NCI-H1417 (cell line): Measurements from ENCODE around the gene VPS11.

ENCODE experiments used
- DNase-seq, 3 experiments: peaks; one replicate each; lab custom pipeline; 2025; lab: John Stamatoyannopoulos, UW

The VPS11 gene

GRCh38 chr11:119081682-119082260, 14.2 kb downstream of the VPS11 start:
- no peak for DNase-seq

GRCh38 chr11:119084663-119085436, 17.2 kb downstream of the VPS11 start, which contains the start of gene HMBS:
Gene HMBS, plus strand, starts transcription at chr11:119084881. Its CDS starts 153 bp downstream, at chr11:119085034.
- DNase-seq, result peak; percentile 93 to 98 (median 98)

GRCh38 chr11:119085437-119085847, 17.8 kb downstream of the VPS11 start:
- DNase-seq, result no peak

GRCh38 chr11:119087123-119087522, 19.5 kb downstream of the VPS11 start:
- DNase-seq, result no peak

- DNase-seq, result no peak
Measured at GRCh38 chr11:119087747-119088241, 20.2 kb downstream of the VPS11 start.

- no peak for DNase-seq
Measured at GRCh38 chr11:119088406-119088805, 20.8 kb downstream of the VPS11 start.

GRCh38 chr11:119089319-119089718, 21.7 kb downstream of the VPS11 start:
- DNase-seq, result no peak

- peak in 1 of 3 experiments; percentile 22 for DNase-seq
Measured at GRCh38 chr11:119091178-119091577, 23.6 kb downstream of the VPS11 start.

GRCh38 chr11:119091966-119092879, 24.6 kb downstream of the VPS11 start:
- peak in 1 of 3 experiments; percentile 44 for DNase-seq

GRCh38 chr11:119092880-119093842, 25.5 kb downstream of the VPS11 start:
- DNase-seq, result peak in 1 of 3 experiments; percentile 52

GRCh38 chr11:119093942-119094815, 26.6 kb downstream of the VPS11 start:
- DNase-seq, result peak in 2 of 3 experiments; percentile 64 to 68

GRCh38 chr11:119094816-119095065, 27.1 kb downstream of the VPS11 start:
- peak in 1 of 3 experiments; percentile 60 for DNase-seq

- DNase-seq, result peak; percentile 98 to 100 (median 100)
Measured at GRCh38 chr11:119095066-119095880, 27.7 kb downstream of the VPS11 start.

- no peak for DNase-seq
Measured at GRCh38 chr11:119099711-119100110, 32.1 kb downstream of the VPS11 start.

GRCh38 chr11:119100246-119100970, 32.8 kb downstream of the VPS11 start:
- peak; percentile 9 to 18 (median 14) for DNase-seq

GRCh38 chr11:119100994-119101758, 33.6 kb downstream of the VPS11 start:
- DNase-seq, result peak in 1 of 3 experiments; percentile 66

GRCh38 chr11:119101759-119102423, 34.3 kb downstream of the VPS11 start, which contains the start of gene DPAGT1:
Gene DPAGT1, minus strand, starts transcription at chr11:119101853. Its CDS starts 198 bp downstream, at chr11:119101655.
- peak; percentile 94 to 99 (median 98) for DNase-seq
